ENCODE measurements around the gene PSMC4. TPM values are rescaled to one million over a fixed set of nuclear protein-coding genes. Genes with fewer than 3 reads are reported as not detected.

Gene PSMC4
- total RNA-seq, 2 donors from 2014 or later: 86.1 to 129 TPM

GRCh38 chr19:39983695-39984300 lies 12.8 kb downstream of the PSMC4 start:
- TF ChIP-seq POLR2AphosphoS5 (IDR thresholded peaks at IDR 0.05) (no peak), CTCF (IDR thresholded peaks at IDR 0.05) (no peak), POLR2A (IDR thresholded peaks at IDR 0.05) (no peak)
- H3K36me3 ChIP-seq: peaks cover 0 to 5% of the 10 kb centered on the region in 2 donors
- H3K4me1 ChIP-seq (replicated peaks): no peaks in the 10 kb centered on the region
- intact Hi-C loops (cut with DNase I): no loop called here
- no peaks in the 10 kb centered on the region for H3K9me3 ChIP-seq
- no peaks in the 10 kb centered on the region for H3K27me3 ChIP-seq (replicated peaks; ENCODE audit: insufficient read depth)
- no peak overlapping the region for H3K27ac ChIP-seq
- 96% methylated on average over 5 of the region's 5 CpGs for WGBS
- DNase-seq (ENCODE audit: low spot score): no peak
- H3K4me3 ChIP-seq: no peak overlapping the region

GRCh38 chr19:39986643-39987042 lies 15.7 kb downstream of the PSMC4 start:
- intact Hi-C loops (cut with DNase I): no loop called here
- no peaks in the 10 kb centered on the region for H3K4me1 ChIP-seq (replicated peaks)
- H3K27ac ChIP-seq: no peak overlapping the region
- TF ChIP-seq CTCF (IDR thresholded peaks at IDR 0.05) (no peak), POLR2AphosphoS5 (IDR thresholded peaks at IDR 0.05) (no peak), POLR2A (IDR thresholded peaks at IDR 0.05) (no peak)
- DNase-seq (ENCODE audit: low spot score): no peak
- no peaks in the 10 kb centered on the region for H3K36me3 ChIP-seq
- H3K4me3 ChIP-seq: no peak overlapping the region
- H3K27me3 ChIP-seq (replicated peaks; ENCODE audit: insufficient read depth): no peaks in the 10 kb centered on the region
- no peaks in the 10 kb centered on the region for H3K9me3 ChIP-seq

GRCh38 chr19:39987167-39987566 lies 16.2 kb downstream of the PSMC4 start:
- DNase-seq (ENCODE audit: low spot score): no peak
- no peak overlapping the region for H3K4me3 ChIP-seq
- H3K9me3 ChIP-seq: no peaks in the 10 kb centered on the region
- no peak for TF ChIP-seq POLR2A (IDR thresholded peaks at IDR 0.05)
- no peak for TF ChIP-seq POLR2AphosphoS5 (IDR thresholded peaks at IDR 0.05)
- TF ChIP-seq CTCF (IDR thresholded peaks at IDR 0.05): no peak
- H3K27me3 ChIP-seq (replicated peaks; ENCODE audit: insufficient read depth): no peaks in the 10 kb centered on the region
- intact Hi-C loops (cut with DNase I): no loop called here
- no peaks in the 10 kb centered on the region for H3K4me1 ChIP-seq (replicated peaks)
- H3K36me3 ChIP-seq: no peaks in the 10 kb centered on the region
- H3K27ac ChIP-seq: no peak overlapping the region

DNA sequence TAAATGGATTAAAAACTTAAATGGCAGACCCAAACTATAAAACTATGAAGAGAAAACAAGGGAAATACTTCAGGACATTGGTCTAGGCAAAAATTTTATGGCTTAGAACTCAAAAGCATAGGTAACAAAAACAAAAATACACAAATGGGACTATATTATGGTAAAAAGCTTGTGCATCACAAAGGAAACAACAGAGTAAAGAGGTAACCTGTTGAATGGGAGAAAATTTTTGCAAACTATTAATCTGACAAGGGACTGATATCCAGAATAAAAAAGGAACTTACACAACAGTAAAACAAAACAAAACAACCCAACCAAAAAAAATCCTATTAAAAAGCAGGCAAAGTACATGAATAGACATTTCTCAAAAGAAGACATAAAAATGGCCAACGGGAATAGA lies 16.6 kb downstream of the PSMC4 start:
- Histone ChIP-seq H3K27me3 (replicated peaks; ENCODE audit: insufficient read depth) (no peaks in the 10 kb centered on the region), H3K27ac (no peak overlapping the region), H3K4me3 (no peak overlapping the region), H3K4me1 (replicated peaks) (no peaks in the 10 kb centered on the region), H3K36me3 (no peaks in the 10 kb centered on the region), H3K9me3 (no peaks in the 10 kb centered on the region)
- TF ChIP-seq POLR2A (IDR thresholded peaks at IDR 0.05) (no peak), CTCF (IDR thresholded peaks at IDR 0.05) (no peak), POLR2AphosphoS5 (IDR thresholded peaks at IDR 0.05) (no peak)
- 91% methylated on average over 1 of the region's 1 CpG for WGBS
- intact Hi-C loops (cut with DNase I): no loop called here
- DNase-seq (ENCODE audit: low spot score): no peak

DNA sequence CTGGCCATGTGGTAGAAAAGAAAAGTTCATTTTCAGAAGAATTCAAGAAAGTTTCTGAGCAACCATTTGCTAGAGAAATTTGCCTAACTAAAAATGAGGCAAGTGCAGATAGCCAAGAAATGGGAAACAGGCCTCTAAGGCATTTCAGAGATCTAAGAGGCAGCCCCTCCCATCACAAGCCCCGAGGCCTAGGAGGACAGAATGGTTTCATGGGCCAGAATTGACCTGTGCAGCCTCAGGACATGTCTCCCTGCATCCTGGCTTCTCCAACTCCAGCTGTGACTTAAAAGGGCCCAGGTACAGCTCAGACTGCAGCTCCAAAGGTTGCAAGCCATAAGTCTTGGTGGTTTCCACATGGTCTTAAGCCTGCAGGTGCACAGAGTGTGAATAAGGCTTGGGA lies 22.6 kb downstream of the PSMC4 start:
- WGBS: 100% methylated on average over 1 of the region's 1 CpG
- H3K27ac ChIP-seq: no peak overlapping the region
- intact Hi-C loops (cut with DNase I): no loop called here
- no peak overlapping the region for H3K4me3 ChIP-seq
- no peaks in the 10 kb centered on the region for H3K4me1 ChIP-seq (replicated peaks)
- H3K27me3 ChIP-seq (replicated peaks; ENCODE audit: insufficient read depth): no peaks in the 10 kb centered on the region
- H3K36me3 ChIP-seq: no peaks in the 10 kb centered on the region
- TF ChIP-seq POLR2A (IDR thresholded peaks at IDR 0.05) (no peak), POLR2AphosphoS5 (IDR thresholded peaks at IDR 0.05) (no peak), CTCF (IDR thresholded peaks at IDR 0.05) (no peak)
- no peaks in the 10 kb centered on the region for H3K9me3 ChIP-seq
- DNase-seq (ENCODE audit: low spot score): no peak
